Spleen (tissue), 11 donors: ENCODE measurements around the gene ALCAM. TPM values are rescaled to one million over a fixed set of nuclear protein-coding genes. Genes with fewer than 3 reads are reported as not detected.

ENCODE experiments used
- DNase-seq: peaks from one replicate; pipeline ENCODE4 v3.0.0-alpha.2; 2020
- H3K27ac ChIP-seq, 8 donors: fragments of 200-600 bp; sonication (generic) in 7 of 8; 1 replicate in 4 of 8; 2 replicates in 4 of 8; pipeline versions ENCODE4 v1.5.0 to v1.8.0; 2016 to 2021; ENCODE audit warnings: inconsistent platforms in 4 of 8, mild to moderate bottlenecking in 4 of 8, moderate library complexity in 1 of 8
- H3K27me3 ChIP-seq, 7 donors: fragments of 200-600 bp; sonication (generic) in 6 of 7; replicated peaks in 1 of 7; 1 replicate in 4 of 7; 2 replicates in 3 of 7; pipeline versions ENCODE4 v1.5.0 to v1.8.0; 2016 to 2021; ENCODE audit warnings: inconsistent platforms in 3 of 7, mild to moderate bottlenecking in 1 of 7
- H3K36me3 ChIP-seq, 6 donors: fragments of 200-600 bp; sonication (generic) in 5 of 6; 1 replicate in 4 of 6; 2 replicates in 2 of 6; pipeline versions ENCODE4 v1.5.0 to v1.8.0; 2016 to 2021; ENCODE audit warnings: inconsistent platforms in 2 of 6
- H3K4me1 ChIP-seq, 6 donors: fragments of 200-600 bp; sonication (generic) in 5 of 6; 1 replicate in 3 of 6; 2 replicates in 3 of 6; pipeline versions ENCODE4 v1.5.0 to v1.8.0; 2016 to 2021; ENCODE audit warnings: inconsistent platforms in 3 of 6
- H3K4me3 ChIP-seq, 8 donors: fragments of 200-600 bp; sonication (generic) in 7 of 8; 1 replicate in 4 of 8; 2 replicates in 4 of 8; pipeline versions ENCODE4 v1.5.0 to v1.8.0; 2016 to 2021; ENCODE audit warnings: inconsistent platforms in 4 of 8, mild to moderate bottlenecking in 4 of 8, moderate library complexity in 2 of 8
- H3K9me3 ChIP-seq, 8 donors: fragments of 200-600 bp; sonication (generic) in 7 of 8; 1 replicate in 4 of 8; 2 replicates in 4 of 8; pipeline versions ENCODE4 v1.5.0 to v1.8.0; 2016 to 2021; ENCODE audit warnings: inconsistent platforms in 4 of 8
- CTCF ChIP-seq, 11 experiments: fragments of 200-600 bp in 7 of 11; fragments of 450-650 bp in 4 of 11; sonication (generic) in 4 of 11; IDR thresholded peaks in 8 of 11; conservative IDR thresholded peaks in 3 of 11; 1 replicate in 7 of 11; 2 replicates in 4 of 11; pipeline versions ENCODE4 v1.4.0 to v1.8.0; 2016 to 2021; ENCODE audit warnings: antibody characterized with exemption in 11 of 11, inconsistent platforms in 4 of 11, mild to moderate bottlenecking in 1 of 11
- POLR2A ChIP-seq, 3 donors: fragments of 450-650 bp; IDR thresholded peaks; one replicate each; pipeline ENCODE4 v1.5.1; 2017; ENCODE audit warnings: antibody characterized with exemption in 3 of 3, mild to moderate bottlenecking in 1 of 3
- POLR2AphosphoS5 ChIP-seq, 3 donors: sonication (generic); formaldehyde crosslinking; IDR thresholded peaks; one replicate each; pipeline ENCODE4 v1.5.1; 2017; ENCODE audit warnings: antibody characterized with exemption in 3 of 3
- WGBS, 5 donors: extraction: QIAGEN DNeasy Blood & Tissue Kit in 3 of 5; methylation state at CpG; one replicate each; pipeline versions ENCODE4 v1.1.5 to v1.1.7; 2013 to 2018; 5-methylcytosine and 5-hydroxymethylcytosine counted together
- intact Hi-C: fragments of 100-400 bp; cut with DNase I; formaldehyde crosslinking; loops from one replicate; pipeline ENCODE4 v1.15.0; 2023; ENCODE audit warnings: low total_unique reads
- polyA plus RNA-seq, 3 donors: library from polyadenylated mRNA; stranded (reverse); fragments of 200-250 nt; gene quantifications; one replicate each; pipeline ENCODE4 v1.2.1, GENCODE V29; 2013
- total RNA-seq, 7 donors: library from RNA; depleted of rRNA in 3 of 7; stranded (reverse); fragments of >200 nt in 3 of 7; fragmentation: NEBNext Ultra II Directional in 4 of 7; extraction: Animal tissue kit (Norgen Biotek cat#: 25700) in 4 of 7; gene quantifications; one replicate each; pipeline versions ENCODE4 v1.1.0 to v1.2.1, GENCODE V29; 2016 to 2021
- donor health status: healthy with polysubstance abuse.
- donor health status: DM: no; HTN: no; CAD: no; lungs with moderate emphysema.
- donor health status: DM: no; HTN: no; CAD: no.
- donor health status: Bipolar disorder and iron deficiency.
- donor health status: healthy.
- donor health status: DM: no; HTN: no; CAD: no.
- donor health status: DM: yes; HTN: yes; CAD: no.

Gene ALCAM
- total and polyA plus RNA-seq, 10 donors: 6.3 to 18.5 (median 11.8) TPM

GRCh38 chr3:105538483-105538882, 171.8 kb downstream of the ALCAM start:
- Histone ChIP-seq H3K9me3 (no peaks in the 10 kb centered on the region), H3K4me3 (no peak overlapping the region), H3K27ac (no peak overlapping the region), H3K4me1 (no peaks in the 10 kb centered on the region), H3K27me3 (no peaks in the 10 kb centered on the region), H3K36me3 (peaks cover 0 to 62% (median 3%) of the 10 kb centered on the region in 6 donors)
- 72 to 80% (median 78%) methylated on average over 5 of the region's 5 CpGs for WGBS, 5 donors
- TF ChIP-seq CTCF (IDR thresholded peaks at IDR 0.05 in 8 of 11, conservative IDR thresholded peaks at IDR 0.05 in 3 of 11) (no peak), POLR2A (IDR thresholded peaks at IDR 0.05) (no peak), POLR2AphosphoS5 (IDR thresholded peaks at IDR 0.05) (no peak)
- DNase-seq: no peak
- intact Hi-C loops: no loop called here

- H3K36me3 ChIP-seq: peaks cover 0 to 54% (median under 1%) of the 10 kb centered on the region in 6 donors
- WGBS, 5 donors: 90 to 95% (median 91%) methylated on average over 3 of the region's 3 CpGs
- no peaks in the 10 kb centered on the region for H3K4me1 ChIP-seq
- TF ChIP-seq POLR2A (IDR thresholded peaks at IDR 0.05) (no peak), CTCF (IDR thresholded peaks at IDR 0.05 in 8 of 11, conservative IDR thresholded peaks at IDR 0.05 in 3 of 11) (no peak)
- H3K27ac ChIP-seq: no peak overlapping the region
- H3K27me3 ChIP-seq: no peaks in the 10 kb centered on the region
- intact Hi-C loops: no loop called here
- no peak for DNase-seq
- H3K4me3 ChIP-seq: no peak overlapping the region
- H3K9me3 ChIP-seq: no peaks in the 10 kb centered on the region
Measured at GRCh38 chr3:105539897-105540296, 173.2 kb downstream of the ALCAM start.

- H3K4me1 ChIP-seq: no peaks in the 10 kb centered on the region
- intact Hi-C loops: no loop called here
- no peak for DNase-seq
- H3K9me3 ChIP-seq: no peaks in the 10 kb centered on the region
- WGBS, 5 donors: 81 to 100% (median 91%) methylated on average over 1 of the region's 1 CpG
- H3K36me3 ChIP-seq: peaks cover 0 to 65% (median 3%) of the 10 kb centered on the region in 6 donors
- no peaks in the 10 kb centered on the region for H3K27me3 ChIP-seq
- H3K4me3 ChIP-seq: no peak overlapping the region
- TF ChIP-seq POLR2AphosphoS5 (IDR thresholded peaks at IDR 0.05) (no peak), POLR2A (IDR thresholded peaks at IDR 0.05) (no peak), CTCF (IDR thresholded peaks at IDR 0.05 in 8 of 11, conservative IDR thresholded peaks at IDR 0.05 in 3 of 11) (no peak)
- no peak overlapping the region for H3K27ac ChIP-seq
Measured at GRCh38 chr3:105542282-105543019, 175.7 kb downstream of the ALCAM start.

- H3K4me1 ChIP-seq: no peaks in the 10 kb centered on the region
- H3K27ac ChIP-seq: no peak overlapping the region
- no peaks in the 10 kb centered on the region for H3K9me3 ChIP-seq
- no peaks in the 10 kb centered on the region for H3K27me3 ChIP-seq
- TF ChIP-seq CTCF (IDR thresholded peaks at IDR 0.05 in 8 of 11, conservative IDR thresholded peaks at IDR 0.05 in 3 of 11) (no peak), POLR2A (IDR thresholded peaks at IDR 0.05) (no peak), POLR2AphosphoS5 (IDR thresholded peaks at IDR 0.05) (no peak)
- no peak overlapping the region for H3K4me3 ChIP-seq
- WGBS, 5 donors: 90 to 97% (median 92%) methylated on average over 1 of the region's 1 CpG
- intact Hi-C loops: no loop called here
- no peak for DNase-seq
- peaks cover 0 to 80% (median 3%) of the 10 kb centered on the region in 6 donors for H3K36me3 ChIP-seq
Measured at GRCh38 chr3:105545051-105545450, 178.3 kb downstream of the ALCAM start.
